PC-3 (cell line): ENCODE data around the gene AFF3. TPM values are rescaled to one million over a fixed set of nuclear protein-coding genes. Genes with fewer than 3 reads are reported as not detected.

ENCODE experiments used
- ATAC-seq: fragments of 200-7000 bp; cut with Tn5 transposase; 2 replicates; pipeline ENCODE4 v1.9.1; 2020; ENCODE audit warnings: mild to moderate bottlenecking, moderate library complexity
- BruUV-seq: library from RNA; stranded (reverse); fragments of 400-500 nt; replicated peaks from 2 replicates; lab custom pipeline; 2021; lab: Mats Ljungman, UMichigan
- CTCF ChIA-PET: fragments of 300-600 bp; sonication (Branson Sonifier 250); formaldehyde crosslinking; loops from one replicate; lab custom pipeline; 2022; ENCODE audit warnings: antibody characterized with exemption; lab: Charles Lee
- POLR2A ChIA-PET: fragments of 300-600 bp; sonication (Branson Sonifier 250); formaldehyde crosslinking; loops from one replicate; lab custom pipeline; 2022; ENCODE audit warnings: antibody characterized with exemption; ENCODE audit not compliant: unreplicated experiment; lab: Charles Lee
- DNase-seq: peaks from one replicate; pipeline ENCODE4 v3.0.0-alpha.2; 2015
- H2AFZ ChIP-seq: fragments of 300-600 bp; sonication (generic); 2 replicates; pipeline ENCODE4 v1.6.0; 2016; ENCODE audit warnings: antibody characterized with exemption, low read length
- H3F3A ChIP-seq: fragments of 300-600 bp; sonication (generic); one replicate; pipeline ENCODE4 v1.6.0; 2017; ENCODE audit warnings: antibody characterized with exemption, low read length, control low read depth, mild to moderate bottlenecking; ENCODE audit not compliant: unreplicated experiment
- H3K27ac ChIP-seq: fragments of 300-600 bp; sonication (generic); 2 replicates; pipeline ENCODE4 v1.5.1; 2016; ENCODE audit warnings: mild to moderate bottlenecking, low read length
- H3K27me3 ChIP-seq: fragments of 300-600 bp; sonication (generic); 2 replicates; pipeline ENCODE4 v1.6.1; 2016; ENCODE audit warnings: low read length, mixed read lengths
- H3K36me3 ChIP-seq: fragments of 300-600 bp; sonication (generic); 2 replicates; pipeline ENCODE4 v1.6.1; 2016; ENCODE audit warnings: low read depth, mixed run types, low read length, mixed read lengths
- H3K4me1 ChIP-seq: fragments of 300-600 bp; sonication (generic); 2 replicates; pipeline ENCODE4 v1.5.1; 2016; ENCODE audit warnings: low read length; ENCODE audit not compliant: insufficient read depth
- H3K4me2 ChIP-seq: fragments of 300-600 bp; sonication (generic); 2 replicates; pipeline ENCODE4 v1.6.0; 2016; ENCODE audit warnings: low read length
- H3K4me3 ChIP-seq: fragments of 300-600 bp; sonication (generic); 2 replicates; pipeline ENCODE4 v1.5.1; 2016; ENCODE audit warnings: mild to moderate bottlenecking, low read length, mixed read lengths
- H3K79me2 ChIP-seq: fragments of 300-600 bp; sonication (generic); 2 replicates; pipeline ENCODE4 v1.6.1; 2017; ENCODE audit warnings: low read length, mixed read lengths
- H3K9ac ChIP-seq: fragments of 300-600 bp; sonication (generic); 2 replicates; pipeline ENCODE4 v1.6.0; 2016; ENCODE audit warnings: mild to moderate bottlenecking, low read length
- H3K9me2 ChIP-seq: fragments of 300-600 bp; sonication (generic); replicated peaks from 2 replicates; pipeline ENCODE4 v1.6.1; 2016; ENCODE audit warnings: mixed run types, low read length, mixed read lengths
- H3K9me3 ChIP-seq: fragments of 300-600 bp; sonication (generic); 2 replicates; pipeline ENCODE4 v1.6.1; 2016; ENCODE audit warnings: low read length, mixed read lengths
- H4K20me1 ChIP-seq: fragments of 300-600 bp; sonication (generic); 2 replicates; pipeline ENCODE4 v1.6.1; 2016; ENCODE audit warnings: low read length, mixed read lengths
- CTCF ChIP-seq: fragments of 300-600 bp; sonication (generic); conservative IDR thresholded peaks from 2 replicates; pipeline ENCODE4 v1.5.1; 2017; ENCODE audit warnings: antibody characterized with exemption, low read depth, mild to moderate bottlenecking, low read length
- EZH2 ChIP-seq: fragments of 300-600 bp; sonication (generic); IDR thresholded peaks from one replicate; pipeline ENCODE4 v1.6.1; 2017; ENCODE audit warnings: antibody characterized with exemption, mild to moderate bottlenecking, low read length; ENCODE audit not compliant: unreplicated experiment
- EZH2phosphoT487 ChIP-seq: fragments of 300-600 bp; sonication (generic); IDR thresholded peaks from 2 replicates; pipeline ENCODE4 v1.6.1; 2018; ENCODE audit warnings: mild to moderate bottlenecking, antibody characterized with exemption, low read length, borderline replicate concordance
- intact Hi-C: fragments of 100-400 bp; cut with micrococcal nuclease; formaldehyde crosslinking; loops from 2 replicates; pipeline ENCODE4 v1.9.0; 2023
- total RNA-seq: library from RNA; depleted of rRNA; stranded (reverse); fragments of >200 nt; gene quantifications from 2 replicates; pipeline ENCODE4 v1.2.3, GENCODE V29; 2014

AFF3 gene
- total RNA-seq, 1 experiment from 2014 or later = 0.04 TPM

DNA sequence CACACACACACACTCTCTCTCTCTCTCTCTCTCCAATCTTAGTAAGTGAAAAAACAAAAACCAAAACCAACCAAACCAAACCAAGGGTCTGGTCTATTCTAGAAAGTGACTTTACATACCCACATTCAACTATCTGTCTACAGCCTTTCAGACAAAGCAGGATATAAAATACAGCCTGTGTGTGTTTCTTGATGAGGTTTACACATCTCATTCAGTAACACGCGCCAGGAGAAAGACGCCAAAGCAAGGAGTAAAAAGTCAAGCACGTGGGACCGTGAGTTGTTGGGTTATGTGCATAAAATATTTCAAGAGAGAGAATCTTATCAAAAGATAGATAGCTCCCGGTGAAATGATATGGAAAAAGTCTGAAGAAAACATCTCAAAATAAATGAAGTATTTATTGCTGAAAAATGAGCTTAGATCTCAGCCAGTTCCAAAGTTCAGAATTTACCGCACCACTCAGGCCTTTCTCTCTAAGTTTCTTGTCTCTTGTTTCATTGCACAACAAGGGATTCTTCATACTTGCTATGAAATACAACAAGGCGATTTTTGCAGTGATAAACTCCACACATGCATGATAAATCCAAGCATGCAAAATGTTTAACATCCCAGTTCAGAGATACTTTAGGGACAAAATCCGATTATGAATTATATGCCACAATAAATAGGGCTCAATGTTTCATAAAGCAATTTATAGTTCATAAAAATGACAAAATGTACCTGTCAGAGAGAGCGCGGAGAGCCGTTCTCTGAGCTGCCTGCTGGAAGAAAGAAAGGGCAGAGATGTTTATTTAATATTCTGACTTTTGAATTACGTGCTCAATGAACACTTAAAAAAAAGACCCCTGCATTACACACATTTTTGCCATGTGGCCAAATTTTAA is 493.2 kb downstream of the AFF3 start:
- Histone ChIP-seq H3K9me2 (no peaks in the 10 kb centered on the region), H3K36me3 (no peaks in the 10 kb centered on the region), H3K27me3 (no peaks in the 10 kb centered on the region), H3K4me2 (no peak overlapping the region), H3K4me1 (0 out of 2 replicates have a peak, but pooled peaks cover 3% of the 10 kb centered on the region), H2AFZ (no peak overlapping the region), H3K27ac (no peak overlapping the region), H3K9me3 (no peaks in the 10 kb centered on the region), H3K9ac (no peak overlapping the region), H3F3A (no peaks in the 10 kb centered on the region), H4K20me1 (no peaks in the 10 kb centered on the region), H3K4me3 (no peak overlapping the region), H3K79me2 (no peaks in the 10 kb centered on the region)
- no peak for TF ChIP-seq EZH2
- no peak for TF ChIP-seq CTCF
- no peak for TF ChIP-seq EZH2phosphoT487
- ChIA-PET POLR2A (no interaction called here), CTCF (no interaction called here)
- intact Hi-C loops = no loop called here
- DNase-seq = no peak
- ATAC-seq = no peak
- BruUV-seq = no TSS peak

- no TSS peak for BruUV-seq
- H3K4me2 ChIP-seq = no peak overlapping the region
- intact Hi-C loops = no loop called here
- no peaks in the 10 kb centered on the region for H3K9me3 ChIP-seq
- H3K9ac ChIP-seq = no peak overlapping the region
- ChIA-PET POLR2A (no interaction called here), CTCF (no interaction called here)
- TF ChIP-seq EZH2phosphoT487 (no peak), EZH2 (no peak), CTCF (no peak)
- no peaks in the 10 kb centered on the region for H3K27me3 ChIP-seq
- no peak overlapping the region for H3K27ac ChIP-seq
- H3K36me3 ChIP-seq = no peaks in the 10 kb centered on the region
- DNase-seq (peak; percentile 13), ATAC-seq (peak; percentile 38; the same call in 1 of the 2 replicates)
- H3K4me1 ChIP-seq = 0 out of 2 replicates have a peak, but pooled peaks cover 3% of the 10 kb centered on the region
- no peak overlapping the region for H2AFZ ChIP-seq
- no peaks in the 10 kb centered on the region for H3K79me2 ChIP-seq
- H3F3A ChIP-seq = no peaks in the 10 kb centered on the region
- no peaks in the 10 kb centered on the region for H3K9me2 ChIP-seq
- no peaks in the 10 kb centered on the region for H4K20me1 ChIP-seq
- H3K4me3 ChIP-seq = no peak overlapping the region
These were observed 494.1 kb downstream of the AFF3 start for GRCh38 chr2:99648178-99648844.

DNA sequence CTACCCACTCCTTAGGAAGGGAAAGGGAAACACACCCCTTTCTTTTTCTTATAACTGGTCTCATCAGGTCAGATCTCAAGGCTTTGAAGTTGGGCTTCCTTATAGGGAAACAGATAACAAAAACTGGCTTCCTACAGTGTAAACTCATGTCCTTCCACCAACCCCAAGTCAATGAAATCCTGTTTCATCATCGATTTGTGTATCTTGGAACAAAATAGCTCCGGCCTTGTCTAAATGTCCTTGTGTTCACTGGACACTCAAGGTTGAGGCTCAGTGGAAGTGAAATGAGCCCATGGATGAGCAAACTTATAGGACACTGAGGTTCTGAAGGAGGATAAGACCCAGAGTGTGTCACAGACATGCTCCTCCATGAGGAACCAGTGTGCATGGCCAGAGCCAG is 496.4 kb downstream of the AFF3 start:
- ATAC-seq (no peak), DNase-seq (no peak)
- no peak for TF ChIP-seq CTCF
- no peak for TF ChIP-seq EZH2phosphoT487
- TF ChIP-seq EZH2 = no peak
- Histone ChIP-seq H3K4me1 (0 out of 2 replicates have a peak, but pooled peaks cover 3% of the 10 kb centered on the region), H3K27me3 (no peaks in the 10 kb centered on the region), H3K9me2 (no peaks in the 10 kb centered on the region), H2AFZ (no peak overlapping the region), H3K4me2 (no peak overlapping the region), H3K27ac (no peak overlapping the region), H3K9ac (no peak overlapping the region), H3K79me2 (no peaks in the 10 kb centered on the region), H3K4me3 (no peak overlapping the region), H4K20me1 (no peaks in the 10 kb centered on the region), H3F3A (no peaks in the 10 kb centered on the region), H3K36me3 (no peaks in the 10 kb centered on the region), H3K9me3 (no peaks in the 10 kb centered on the region)
- POLR2A ChIA-PET = no interaction called here
- intact Hi-C loops = no loop called here
- CTCF ChIA-PET = no interaction called here
- BruUV-seq = no TSS peak
